HK-2 (cell line): Measurements from ENCODE around the gene TSFM.
"Not testable (repeated sequence)": the region's sequence is repeated elsewhere in the genome, so short reads cannot be mapped to it uniquely, and the experiment has no call there.

Experiments
- DNase-seq: peaks from one replicate; pipeline ENCODE4 v3.0.0-alpha.2; 2018; ENCODE audit not compliant: unreplicated experiment

Gene TSFM

DNA sequence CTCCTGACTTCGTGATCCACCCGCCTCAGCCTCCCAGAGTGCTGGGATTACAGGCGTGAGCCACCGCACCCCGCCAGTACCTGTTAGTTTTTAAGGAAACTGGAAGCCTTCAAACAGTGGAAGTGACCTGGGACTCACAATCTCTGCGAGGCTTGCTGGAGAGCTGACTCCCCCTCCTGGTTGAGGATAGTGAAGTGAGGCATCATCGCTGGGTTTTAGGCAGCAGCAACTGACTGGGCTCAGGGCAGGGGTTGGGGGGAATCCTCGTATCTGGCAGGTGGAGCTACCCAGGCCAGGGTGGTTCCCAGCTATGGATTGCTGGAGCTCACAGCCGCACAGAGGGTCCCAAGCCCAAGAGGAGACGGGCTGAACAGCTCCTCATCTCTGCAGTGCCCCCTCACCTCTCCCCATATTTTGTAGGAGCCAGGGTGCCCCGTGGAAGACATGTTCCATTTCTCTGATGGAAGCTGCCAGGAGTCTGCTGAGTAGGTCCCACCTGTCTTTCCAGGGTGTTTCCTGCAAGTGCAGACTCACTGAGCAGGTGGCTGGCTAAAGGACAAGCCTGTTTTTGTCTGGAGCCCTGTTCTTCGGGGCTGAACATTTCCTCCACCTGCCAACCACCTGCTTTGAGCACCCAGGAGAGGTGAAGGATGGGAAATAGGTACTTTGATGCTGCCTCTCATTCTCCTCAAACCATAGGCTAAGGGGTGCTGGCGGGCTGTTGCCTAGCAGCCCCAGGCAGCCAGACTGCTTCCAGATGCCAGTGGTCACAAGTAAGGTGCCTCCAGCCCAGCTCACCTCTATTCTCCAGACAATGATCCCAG is 32.8 kb downstream of the TSFM start:
- no peak for DNase-seq

DNA sequence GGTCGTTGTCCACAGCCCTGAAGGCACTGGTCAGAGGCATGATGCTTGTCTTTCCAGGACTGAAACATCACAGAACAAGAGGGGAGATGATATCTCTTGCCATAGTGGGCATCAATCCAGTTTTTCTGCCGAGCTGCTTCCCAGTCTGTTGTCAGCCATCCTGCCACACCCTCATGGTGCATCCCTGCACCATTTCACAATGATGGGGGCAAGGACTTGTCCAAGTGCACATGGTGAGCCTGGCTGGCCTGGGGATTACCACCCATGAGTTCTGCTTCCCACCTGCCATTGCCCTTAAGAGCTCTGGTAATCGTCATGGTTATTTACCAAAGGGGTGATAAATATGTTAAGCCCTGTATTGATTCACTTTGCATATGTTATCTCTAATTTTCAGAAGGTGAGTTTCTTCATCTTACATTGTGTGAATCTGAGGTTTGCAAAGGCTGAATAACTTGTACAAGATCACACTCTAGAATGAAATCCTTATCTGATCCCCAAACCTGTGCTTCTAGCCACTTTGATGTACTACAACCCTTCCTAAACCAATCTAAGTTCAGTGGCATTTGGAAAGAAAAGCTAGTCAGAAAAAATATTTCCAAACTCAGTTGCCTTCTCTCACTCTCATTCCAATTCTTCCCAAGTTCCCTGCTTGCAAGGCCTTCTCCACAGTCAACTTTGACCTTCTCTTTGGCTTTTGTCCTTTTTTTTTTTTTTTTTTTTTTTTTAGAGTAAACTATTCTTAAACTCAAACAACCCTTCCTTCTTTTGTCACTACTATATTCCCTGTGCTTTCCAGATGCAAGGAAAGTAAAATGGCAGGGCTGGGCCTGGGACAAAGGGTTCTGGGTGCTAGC is 33.6 kb downstream of the TSFM start:
- DNase-seq, result no peak

DNA sequence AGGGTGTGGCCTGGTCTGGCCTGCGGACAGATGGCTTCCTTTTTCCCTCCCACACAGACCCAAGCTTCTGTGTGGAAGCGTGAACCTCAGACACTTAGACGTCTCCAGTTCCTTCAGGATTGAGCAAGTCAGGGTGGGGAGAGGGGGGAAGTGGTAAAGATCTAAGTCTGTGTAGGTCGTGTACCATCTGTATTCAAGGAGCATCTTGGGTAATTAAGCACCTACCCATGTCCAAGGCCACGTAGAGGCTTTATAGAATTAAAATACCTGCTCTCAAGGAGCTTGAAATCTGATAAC is 34.2 kb downstream of the TSFM start:
- DNase-seq, result no peak

DNA sequence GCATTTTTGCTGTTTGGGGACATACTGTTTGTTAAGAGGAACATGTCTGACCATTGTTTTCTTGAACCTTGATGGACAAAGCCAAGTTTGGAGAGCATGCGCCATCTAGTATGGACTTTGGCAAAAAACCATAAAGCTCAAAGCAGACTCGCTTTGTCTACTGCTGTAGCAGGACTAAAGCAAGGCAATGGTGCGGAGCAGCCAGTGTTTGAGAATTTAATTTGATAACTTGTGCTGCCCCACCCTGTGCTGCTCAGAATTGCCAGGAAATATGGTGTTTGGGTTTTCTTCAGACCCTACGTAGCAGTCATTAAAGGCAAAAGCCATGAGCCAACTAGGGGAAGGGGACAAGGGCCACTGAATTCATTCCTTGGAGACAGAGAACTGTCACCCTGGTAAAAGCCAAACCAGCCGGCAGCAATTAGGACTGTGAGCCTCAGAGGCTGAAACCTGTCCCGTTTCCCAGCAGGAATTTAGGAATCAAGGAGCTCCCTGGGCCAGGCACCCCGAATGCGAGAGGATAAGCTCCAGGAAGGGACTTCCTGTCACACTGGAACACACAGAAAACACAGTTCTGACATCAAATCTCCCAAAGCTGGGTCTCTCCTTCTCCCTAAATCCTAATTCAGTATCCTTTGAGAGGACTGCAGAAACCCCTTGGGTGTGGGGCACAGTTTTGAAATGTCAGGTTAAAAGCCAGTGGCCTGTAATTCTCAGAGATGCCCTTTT is 34.8 kb downstream of the TSFM start:
- DNase-seq, result no peak

DNA sequence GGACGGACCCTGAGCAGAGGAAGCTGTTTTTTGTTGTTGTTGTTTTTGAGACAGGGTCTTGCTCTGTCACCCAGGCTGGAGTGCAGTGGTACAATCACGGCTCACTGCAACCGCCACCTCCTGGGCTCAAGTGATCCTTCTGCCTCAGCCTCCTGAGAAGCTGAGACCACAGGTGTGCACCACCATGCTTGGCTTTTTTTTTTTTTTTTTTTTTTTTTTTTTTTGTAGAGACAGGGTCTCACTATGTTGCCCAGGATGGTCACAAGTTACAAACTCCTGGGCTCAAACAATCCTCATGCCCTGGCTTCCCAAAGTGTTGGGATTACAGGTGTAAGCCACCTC is 35.4 kb downstream of the TSFM start:
- DNase-seq, result not testable (repeated sequence)

DNA sequence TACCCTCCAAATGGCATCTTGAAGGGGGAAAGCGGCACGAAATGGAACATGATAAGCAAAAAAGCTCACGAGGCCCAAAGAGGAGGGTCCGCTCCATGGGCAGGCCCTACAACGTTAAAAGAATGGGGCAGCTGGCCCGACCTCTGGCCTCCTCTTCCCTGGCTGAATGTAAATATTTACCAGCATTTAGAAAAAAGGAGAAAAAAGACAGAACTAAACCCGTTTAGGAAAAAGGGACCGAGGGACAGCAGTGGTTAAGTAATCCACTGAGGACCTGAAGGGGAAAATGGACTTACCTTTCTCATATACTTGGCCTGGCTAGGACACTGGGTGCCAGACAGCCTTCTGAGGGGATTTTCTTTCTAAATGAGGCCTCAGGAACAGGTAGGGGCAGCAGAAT is 37.5 kb downstream of the TSFM start:
- DNase-seq, result not testable (repeated sequence)

DNA sequence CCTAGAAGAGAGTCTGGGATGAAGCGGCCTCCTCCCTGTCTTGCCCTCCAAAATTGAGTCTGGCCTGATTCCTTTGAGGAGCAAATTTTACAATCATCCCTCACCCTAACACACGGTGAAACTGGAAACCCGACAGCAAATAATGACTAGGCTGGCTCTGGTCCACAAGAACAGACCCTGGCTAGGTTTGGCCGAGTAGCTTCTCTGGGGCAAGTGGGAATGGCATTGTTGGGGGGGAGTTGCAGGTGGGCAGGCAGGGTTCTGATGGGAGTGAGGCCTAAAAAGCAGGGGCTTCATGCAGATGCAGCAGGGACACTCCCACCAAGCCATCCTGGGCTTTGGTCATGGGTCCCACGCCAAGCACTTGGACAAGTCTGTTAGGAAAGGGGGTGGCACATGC is 38.4 kb downstream of the TSFM start:
- DNase-seq, result not testable (repeated sequence)

DNA sequence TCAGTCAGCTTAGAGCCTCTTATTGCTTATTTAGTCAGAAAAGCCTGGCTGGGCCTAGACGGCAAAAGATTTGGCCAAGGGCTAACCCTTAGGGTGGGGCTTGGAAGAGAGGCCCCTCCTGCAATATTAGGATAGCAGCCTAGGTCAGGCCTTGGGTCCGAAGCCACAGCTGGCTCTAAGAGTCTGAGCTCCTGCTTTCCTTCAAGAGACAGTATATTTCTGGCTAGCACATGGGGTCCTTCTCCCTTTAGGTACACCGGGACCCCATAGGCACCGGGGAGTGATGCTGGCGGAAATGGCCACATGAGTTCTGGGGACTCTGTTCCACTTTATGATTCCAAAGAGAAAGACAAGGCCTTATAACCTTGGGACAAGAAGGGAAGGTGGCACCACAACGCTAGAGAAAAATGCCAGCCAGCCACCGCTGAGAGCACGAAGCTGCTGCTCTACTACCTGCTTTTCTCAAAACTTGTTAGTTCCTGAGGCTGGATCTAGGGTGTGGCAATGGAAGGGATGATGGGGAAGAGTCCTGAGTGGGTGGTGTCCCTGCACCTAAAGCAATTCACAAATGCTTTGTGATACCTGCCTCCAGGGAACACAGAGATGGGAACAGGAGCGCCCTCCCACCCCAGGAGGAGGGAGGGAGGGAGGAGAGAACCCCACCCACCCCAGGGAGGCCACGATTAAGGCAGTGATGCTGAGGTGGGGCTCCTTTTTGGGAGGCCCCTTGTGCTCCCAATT is 39.1 kb downstream of the TSFM start:
- no peak for DNase-seq

DNA sequence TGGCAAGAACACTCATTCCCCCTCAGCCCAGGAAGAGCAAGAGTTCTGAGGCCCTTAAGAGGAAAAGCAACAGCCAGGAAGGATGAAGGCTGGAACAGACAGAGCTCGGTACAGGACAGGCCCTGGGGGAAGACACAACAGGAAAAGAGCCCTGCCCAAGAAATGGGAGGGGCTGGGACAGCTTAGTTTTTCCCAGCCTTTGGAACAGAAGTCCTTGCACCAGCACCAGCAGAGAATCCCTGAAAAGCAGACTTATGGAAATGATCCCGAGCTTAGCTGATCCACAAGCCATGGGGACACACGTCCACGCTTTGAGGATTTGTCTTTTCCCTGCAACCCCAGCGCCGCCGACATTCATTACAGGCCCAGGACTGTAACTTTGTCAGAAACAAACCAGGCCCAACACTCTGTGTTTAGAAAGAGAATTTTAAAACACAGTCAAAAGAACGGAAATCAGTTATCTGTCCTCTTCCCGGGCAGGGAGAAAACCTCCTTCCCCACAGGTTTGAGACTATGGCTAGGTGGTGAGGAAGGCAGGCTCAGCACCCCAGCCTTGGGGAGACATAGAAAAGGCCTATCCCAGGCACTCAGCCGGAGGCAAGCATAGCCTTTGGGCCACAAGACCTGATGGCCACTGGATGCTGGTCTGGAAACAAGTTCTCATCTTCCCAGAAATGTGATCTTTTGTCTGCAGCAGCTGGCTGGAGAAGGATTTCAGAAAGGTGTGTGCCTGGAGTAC is 40.0 kb downstream of the TSFM start:
- DNase-seq, result no peak

DNA sequence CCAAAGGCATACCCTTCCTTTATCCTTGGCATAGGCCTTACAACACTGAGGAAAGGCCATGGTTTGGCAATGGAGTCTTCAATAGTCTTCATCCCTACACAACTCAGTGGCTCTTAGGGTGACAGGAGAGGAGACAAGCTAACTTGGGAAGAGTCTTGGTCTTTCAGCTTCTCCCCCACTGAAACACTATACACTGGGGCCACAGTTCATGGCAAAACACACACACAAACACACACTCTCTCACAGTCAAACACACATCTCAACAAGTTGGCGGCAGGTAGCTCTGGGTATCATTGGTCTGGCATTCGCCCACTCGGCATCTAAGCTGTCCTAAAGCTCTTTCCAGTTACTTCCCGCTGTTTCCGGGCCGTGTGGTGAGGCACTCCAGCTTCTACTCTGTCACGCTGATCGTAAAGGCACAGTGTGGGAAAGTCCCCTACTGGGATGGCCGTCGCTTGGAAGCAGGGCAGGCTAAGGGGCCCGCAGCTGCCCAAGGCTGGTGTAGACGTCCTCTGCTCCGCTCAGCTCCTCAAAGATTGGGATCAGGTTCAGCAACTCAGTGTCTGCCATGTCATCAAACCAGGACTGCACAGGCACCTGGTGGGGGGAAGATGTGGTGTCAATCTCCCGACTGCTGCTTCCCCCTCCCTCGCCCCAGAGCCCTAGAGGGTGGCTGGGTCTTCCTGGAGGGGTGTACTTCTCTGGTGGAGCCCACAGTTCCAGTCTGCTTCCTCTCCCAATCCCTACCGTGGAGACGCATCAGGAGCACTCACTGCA is 40.7 kb downstream of the TSFM start:
- DNase-seq, result no peak

DNA sequence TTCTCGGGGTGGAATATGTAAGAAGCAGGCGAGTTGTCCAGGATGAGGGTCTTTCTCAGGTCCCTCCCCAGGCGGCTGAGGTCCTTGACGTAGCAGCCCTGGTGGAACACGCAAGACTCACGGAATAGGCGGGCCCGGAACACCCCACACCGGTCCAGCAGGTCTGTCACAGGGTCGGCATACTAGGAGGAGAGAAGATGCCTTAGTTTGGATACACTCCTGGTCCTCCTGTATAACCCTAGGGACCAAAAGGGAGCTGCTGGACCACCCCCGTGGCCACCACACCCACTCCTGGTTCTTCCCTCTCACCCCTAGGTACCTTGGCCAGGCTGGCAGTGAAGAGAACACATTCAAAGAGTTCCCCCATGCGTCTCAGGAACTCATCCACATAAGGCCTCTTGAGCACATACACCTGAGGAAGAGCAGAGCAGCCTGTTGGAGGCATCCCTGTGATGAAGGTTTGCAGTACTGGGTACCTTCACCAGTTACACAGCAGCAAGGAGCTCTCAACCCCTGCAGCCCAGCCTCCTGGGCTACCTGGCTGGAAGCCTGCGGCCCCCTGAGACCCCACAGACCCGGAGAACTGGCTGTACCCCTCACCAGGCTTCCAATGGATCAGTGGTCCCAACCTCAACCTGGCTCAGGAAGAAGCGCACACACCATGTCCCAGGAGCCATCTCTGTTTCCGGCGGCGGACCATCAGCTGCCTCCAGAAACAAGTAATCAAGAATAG is 41.5 kb downstream of the TSFM start:
- no peak for DNase-seq

DNA sequence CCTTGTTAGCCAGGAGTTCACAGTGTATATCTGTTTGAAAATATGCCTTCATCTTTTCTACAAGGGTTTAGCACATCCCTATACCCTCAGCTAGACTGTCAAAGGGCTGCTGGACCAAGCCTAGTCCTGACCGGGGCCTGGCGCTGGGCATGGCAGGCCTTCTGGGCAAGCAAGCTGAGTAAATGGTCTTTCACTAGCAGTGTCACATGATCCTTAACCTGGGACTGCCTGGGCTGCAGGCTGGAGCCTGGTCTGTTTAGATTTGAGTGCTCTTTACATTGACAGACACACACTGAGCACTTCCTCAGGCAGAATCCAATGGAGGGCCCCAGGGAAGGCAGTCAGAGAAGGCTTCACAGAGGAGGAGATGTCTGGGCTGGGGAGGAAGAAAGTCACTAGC is 42.9 kb downstream of the TSFM start:
- no peak for DNase-seq

DNA sequence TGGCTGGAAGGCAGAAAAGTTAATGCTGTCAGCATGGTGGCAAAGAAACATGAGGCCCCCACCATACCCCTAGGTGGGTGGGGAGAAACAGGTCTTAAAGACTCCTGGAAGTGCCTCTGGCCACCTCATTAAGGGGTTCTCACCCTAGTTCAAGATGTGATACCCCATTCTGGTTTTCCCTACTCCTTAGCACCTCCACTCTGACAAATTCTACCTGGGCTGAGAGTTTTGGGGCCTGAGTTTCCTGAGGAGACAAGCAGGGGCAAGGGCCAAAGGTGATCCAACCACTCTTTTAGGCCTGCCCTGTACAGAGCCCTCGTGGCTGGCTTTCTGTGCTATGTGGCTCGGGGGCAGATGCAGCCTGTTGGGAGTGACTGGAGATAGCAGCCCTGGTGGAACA is 43.8 kb downstream of the TSFM start:
- DNase-seq, result no peak

DNA sequence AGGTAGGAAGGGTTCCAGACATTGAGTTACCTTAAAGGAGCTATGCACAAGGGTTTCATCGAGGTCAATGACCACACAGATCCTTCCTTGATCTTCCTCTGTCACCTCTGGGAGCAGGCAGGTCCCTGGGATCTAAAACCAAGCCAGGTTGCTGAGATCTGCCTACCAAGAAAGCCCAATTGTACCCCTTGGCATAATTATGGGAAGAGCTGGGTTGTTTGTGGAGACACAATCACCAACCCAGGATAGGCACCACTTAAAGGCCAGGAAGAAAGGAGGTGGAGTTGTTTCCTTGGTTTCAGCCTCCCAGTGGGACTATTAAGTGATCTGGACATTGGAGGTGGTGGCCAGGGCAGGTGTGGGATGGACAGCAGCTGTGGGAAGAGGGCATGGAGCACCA is 44.4 kb downstream of the TSFM start:
- DNase-seq, result no peak

DNA sequence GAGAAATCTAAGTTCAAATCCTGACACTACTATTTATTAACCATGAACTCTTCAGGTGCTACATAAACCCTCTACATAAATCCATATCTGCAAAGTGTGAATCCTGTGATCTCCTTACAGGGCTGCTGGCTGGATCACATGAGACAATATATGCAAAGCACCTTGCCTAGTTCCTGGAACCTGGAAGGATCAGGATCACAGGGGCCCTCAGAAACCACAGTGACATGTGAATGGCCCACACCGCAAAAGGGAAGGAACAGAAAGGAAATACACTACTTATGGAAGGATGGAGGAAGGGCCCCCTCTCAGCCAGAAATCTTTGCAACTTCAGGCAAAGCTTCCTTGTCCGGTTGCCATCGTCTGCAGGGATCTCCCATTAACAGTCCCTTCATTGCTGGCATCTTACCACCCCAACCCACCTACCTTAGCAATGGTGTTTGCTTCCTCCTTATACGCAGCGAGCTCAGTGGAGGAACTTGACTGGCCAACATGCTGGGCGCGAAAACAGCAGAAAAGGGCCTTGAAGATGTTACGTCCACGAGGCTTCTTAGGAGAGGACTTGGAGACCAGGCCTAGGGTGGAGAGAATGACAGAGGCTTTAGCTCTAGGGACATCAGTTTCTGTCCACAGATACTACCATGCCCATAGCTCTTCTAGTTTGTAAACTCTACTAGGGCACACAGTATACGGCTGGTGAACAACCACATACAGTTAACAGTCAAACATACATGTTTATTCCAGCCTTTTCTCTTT is 46.6 kb downstream of the TSFM start:
- DNase-seq, result no peak

DNA sequence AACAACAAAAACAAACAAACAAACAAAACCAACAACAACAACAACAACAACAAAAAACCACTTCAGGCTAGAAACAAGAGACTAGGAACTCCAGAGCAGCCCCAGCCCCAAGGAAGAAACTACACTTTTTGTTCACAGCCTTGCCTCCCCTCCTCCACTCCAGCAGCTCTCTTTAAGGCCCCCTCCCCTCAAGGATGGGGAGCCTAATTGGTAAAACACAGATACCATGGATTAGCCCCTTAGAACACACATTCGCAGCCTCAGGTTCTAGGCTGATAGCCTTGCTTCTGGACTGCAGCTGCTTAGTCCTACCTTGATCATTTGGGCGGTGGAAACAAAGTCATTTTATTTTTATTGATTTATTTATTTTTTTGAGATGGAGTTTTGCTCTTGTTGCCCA is 47.8 kb downstream of the TSFM start:
- no peak for DNase-seq

DNA sequence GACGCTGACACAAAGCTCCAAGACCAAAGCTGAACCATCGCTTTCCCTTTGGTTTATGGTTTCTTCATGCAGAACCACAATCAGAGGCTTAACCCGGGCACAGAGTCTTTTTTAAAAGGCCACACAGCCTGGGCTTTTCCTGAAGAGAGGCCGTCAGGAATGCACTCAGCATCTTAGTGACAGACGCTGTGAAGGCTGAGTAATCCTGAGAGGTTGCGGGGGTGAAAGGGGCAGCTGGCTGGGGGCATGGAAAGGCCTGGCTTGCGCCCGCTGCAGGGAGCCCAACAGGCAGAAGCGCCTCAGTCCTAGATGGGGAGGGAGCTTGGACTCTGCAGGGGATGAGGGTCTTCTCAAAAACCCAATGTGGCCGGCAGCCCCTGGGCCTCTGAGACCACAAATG is 50.4 kb downstream of the TSFM start:
- DNase-seq, result peak; percentile 41

DNA sequence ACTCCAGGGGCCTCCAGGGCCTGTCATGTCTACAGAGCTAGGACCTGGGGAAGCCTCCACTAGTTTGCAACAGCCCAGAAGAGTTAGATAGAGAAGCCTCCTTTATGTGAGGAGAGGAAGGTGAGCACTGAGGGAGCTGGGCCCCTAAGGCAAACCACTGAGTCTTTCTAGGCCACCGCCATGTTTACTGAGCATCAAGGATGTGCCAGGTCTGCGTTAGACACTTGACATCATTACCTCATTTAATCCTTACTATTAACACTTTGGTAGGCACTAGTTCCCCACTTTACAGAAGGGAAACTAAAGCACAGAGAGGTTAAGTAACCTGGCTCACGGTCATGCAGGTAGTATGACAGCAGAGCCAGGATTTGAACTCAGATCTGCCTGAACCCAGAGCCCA is 51.1 kb downstream of the TSFM start:
- DNase-seq, result no peak
